GM21528 (cell line): ENCODE data around the gene HSPA6.
"Not testable (repeated sequence)": the region's sequence is repeated elsewhere in the genome, so short reads cannot be mapped to it uniquely, and the experiment has no call there.

Experiments
- ATAC-seq: cut with Tn5 transposase; IDR thresholded peaks from one replicate; pipeline ENCODE4 v1.9.1; 2021; ENCODE audit warnings: mild to moderate bottlenecking, moderate library complexity; ENCODE audit not compliant: unreplicated experiment, low FRiP score

HSPA6 gene

DNA sequence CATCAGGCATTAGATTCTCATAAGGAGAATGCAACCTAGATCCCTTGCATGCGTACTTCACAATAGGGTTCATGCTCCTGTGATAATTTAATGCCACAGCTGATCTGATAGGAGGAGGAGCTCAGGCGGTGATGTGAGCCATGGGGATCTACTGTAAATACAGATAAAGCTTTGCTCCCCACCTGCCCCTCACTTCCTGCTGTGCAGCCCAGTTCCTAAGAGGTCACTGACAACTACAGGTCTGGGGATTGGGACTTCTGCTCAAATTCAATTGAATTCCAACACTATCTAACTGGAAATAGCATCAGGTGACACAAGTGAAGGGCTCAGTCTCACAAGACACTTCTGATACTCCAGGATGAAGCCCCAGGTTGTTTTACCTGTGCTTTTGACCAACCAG, 32.6 kb downstream of the HSPA6 start:
- ATAC-seq = not testable (repeated sequence)

DNA sequence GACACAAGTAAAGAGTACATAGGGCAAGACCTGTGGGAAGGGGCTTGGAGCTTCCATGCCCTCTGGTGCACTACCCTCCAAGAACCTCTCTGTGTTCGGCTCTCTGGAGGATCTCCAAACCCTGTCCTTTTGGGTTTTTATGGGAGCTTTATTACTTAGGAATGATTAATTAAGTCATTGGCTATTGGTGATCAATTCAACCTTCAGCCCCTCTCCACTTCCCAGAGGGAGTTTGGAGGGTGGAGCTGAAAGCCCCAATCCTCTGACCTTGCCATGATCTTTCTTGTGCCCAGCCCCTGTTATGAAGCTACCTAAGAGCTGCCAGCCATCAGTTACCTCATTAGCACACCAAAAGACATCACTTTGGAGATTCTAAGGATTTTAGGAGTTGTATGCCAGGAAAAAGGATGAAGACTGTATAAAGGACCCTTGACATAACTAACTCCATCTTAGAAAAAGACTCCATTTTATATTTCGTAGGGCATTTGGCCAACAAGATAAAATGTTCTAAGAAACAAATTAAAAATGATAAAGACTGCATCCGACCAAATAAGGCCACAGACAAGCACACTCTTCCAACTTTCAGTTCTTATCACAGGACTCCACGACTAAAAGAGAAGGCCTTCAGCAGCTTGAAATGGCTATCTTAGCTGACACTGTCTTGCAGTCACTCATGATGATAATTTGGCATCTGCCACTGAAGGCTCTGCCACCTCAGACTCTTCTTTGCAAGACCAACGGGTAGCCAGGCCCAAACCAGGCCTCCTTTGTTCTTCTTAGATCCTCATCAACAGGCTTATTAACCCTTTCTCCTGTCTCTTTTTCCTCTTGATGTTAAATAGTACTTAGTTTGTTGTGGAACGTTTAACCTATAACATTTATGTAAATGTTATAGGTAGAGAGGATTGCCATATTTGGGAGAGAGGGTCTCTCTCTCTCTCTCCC, 33.4 kb downstream of the HSPA6 start:
- not testable (repeated sequence) for ATAC-seq

DNA sequence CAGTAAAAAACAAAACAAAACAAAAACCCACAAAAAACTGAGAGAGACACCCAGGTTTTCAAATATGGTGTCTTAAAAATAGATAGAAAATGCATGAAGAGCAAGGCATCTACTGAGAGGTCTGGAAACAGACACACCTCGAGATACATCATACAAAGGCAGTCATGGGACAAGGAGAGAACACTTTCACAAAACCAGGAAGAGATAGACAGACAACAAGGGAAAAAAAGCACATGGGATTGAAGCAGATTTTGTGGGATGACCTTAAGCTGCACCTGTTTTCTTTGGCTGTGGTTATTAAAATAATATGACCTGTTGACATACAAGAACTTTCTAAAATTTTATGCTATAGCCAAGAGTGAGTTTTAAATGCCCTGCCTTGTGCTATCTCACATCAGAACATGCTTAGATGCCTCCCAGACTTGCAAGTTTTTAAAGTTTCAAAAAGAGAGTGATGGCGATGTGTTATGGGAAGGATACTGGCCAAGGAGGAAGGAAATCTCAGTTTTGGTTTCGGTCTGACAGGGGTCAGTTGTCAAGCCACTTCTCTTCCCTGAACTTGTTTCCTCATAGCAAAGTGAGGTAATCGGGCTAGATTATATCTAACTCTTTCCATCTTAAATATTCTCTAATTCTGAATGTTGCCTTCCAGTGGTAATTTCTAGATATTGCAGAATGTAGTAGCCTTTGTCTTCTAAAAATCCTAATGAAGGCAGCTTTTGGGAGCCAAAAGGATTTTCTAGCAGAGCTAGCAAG, 36.8 kb downstream of the HSPA6 start:
- ATAC-seq = not testable (repeated sequence)

DNA sequence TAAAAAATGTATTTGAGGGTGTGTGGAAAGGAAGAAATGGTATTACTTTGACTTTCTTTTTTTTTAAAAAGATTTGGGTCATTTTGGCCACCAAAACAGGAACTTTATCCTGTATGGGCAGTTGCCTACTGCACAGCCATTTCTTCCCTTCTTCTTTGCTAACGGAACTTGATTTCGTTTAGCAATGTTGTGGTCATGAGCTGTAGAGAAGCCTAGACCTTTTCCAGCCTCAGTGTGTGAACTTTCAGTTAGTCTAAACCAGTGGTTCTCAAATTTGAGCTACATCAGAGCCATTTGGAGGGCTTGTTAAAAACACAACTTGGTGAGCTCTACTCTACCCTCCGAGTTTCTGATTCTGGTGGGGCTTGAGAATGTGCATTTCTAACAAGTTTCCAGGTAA, 38.1 kb downstream of the HSPA6 start:
- not testable (repeated sequence) for ATAC-seq

DNA sequence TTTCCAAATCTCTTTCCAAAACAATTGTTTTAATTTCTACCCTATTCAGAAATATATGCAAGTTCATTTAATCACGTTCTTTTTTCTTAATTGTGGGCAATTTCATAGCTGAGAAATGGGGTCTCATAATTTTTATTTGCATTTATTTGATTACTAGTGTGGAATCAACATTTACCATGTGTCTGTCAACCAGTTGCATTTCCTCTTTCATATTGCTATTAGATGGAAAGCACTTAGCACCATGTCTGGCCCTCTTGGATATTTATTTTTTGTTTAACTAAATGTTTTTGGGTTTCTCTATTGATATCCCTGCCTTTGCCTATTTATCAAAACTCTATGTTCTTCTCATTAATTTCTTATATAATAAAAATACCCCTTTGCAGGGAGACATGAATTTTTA, 39.2 kb downstream of the HSPA6 start:
- not testable (repeated sequence) for ATAC-seq

DNA sequence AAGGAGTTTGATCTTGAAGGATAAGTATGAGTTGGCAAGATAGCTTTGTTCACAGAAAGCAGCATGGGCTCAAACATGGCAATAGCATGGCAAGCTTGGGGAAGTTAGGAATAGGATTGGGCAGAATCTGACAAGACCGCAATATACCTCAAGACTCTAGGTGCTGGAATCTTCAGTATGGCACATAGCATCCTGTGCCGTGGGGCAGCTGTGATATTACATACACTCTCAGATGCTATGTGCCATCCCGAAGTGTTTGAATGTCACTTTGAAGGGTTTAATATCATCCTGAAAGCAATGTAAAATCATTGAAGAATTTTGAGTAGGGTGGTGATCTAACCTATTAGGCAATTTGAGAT, 42.2 kb downstream of the HSPA6 start:
- not testable (repeated sequence) for ATAC-seq

DNA sequence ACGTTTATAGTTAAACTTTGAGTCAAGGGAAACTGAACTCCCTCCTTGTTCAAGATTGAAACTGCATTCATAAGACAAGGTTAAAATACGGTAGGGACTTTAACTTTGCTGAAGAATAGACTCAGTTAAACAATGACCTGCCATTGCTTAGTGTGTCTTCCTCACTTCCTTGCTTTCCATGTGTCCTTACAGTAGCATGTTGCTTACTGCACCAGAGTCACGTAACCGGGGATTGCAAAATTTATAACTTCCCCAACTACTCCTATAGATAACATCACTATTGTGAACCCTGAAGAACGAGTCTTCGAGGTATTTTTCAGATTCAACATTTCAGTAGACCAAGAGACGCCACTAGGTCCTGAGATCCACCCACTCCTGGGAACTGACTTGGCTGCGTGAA, 47.4 kb downstream of the HSPA6 start:
- ATAC-seq = not testable (repeated sequence)
